HG02870 (cell line): Measurements from ENCODE around the gene NDRG2.

Source experiments
- ATAC-seq: cut with Tn5 transposase; IDR thresholded peaks from one replicate; pipeline ENCODE4 v1.9.1; 2021; ENCODE audit warnings: mild to moderate bottlenecking, moderate library complexity; ENCODE audit not compliant: unreplicated experiment

Gene NDRG2

DNA sequence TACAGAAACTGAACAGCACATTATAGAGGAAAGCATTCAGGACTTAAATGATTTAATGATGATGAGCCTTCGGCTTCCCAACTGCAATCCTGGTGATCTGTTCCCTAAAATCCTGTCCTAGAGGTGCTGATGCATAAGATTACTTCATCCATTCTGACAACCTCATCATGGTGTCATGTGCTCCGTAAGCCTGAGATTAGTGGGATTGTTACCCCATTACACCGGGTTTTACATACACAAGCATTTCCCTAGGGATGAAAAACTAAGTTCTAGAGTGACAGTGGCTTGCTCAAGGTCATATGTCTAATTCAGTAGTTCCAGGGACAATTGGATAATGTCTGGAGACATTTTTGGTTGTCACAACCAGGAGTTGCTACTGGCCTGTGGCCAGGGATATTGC lies 12.3 kb upstream of the NDRG2 start:
- no peak for ATAC-seq

DNA sequence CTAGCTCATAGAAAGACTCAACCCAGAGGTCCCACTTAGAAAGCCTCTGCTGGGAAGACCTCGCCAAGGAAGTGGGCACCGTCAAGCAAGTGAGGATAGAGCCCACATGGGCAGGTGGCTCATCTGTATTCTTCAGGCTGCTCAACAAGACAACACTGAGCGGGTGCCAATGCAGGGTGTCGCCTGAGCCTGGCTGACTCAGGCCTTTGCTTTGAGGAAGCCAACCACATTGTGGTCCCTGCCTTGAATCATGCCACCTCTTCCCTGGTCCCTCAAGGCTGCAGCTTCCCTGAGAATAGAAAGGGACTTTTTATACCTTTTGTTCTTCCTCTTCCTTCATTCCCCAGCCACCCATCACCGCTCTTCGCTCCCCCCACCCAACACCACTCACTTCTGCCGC lies 11.9 kb upstream of the NDRG2 start:
- ATAC-seq = no peak

DNA sequence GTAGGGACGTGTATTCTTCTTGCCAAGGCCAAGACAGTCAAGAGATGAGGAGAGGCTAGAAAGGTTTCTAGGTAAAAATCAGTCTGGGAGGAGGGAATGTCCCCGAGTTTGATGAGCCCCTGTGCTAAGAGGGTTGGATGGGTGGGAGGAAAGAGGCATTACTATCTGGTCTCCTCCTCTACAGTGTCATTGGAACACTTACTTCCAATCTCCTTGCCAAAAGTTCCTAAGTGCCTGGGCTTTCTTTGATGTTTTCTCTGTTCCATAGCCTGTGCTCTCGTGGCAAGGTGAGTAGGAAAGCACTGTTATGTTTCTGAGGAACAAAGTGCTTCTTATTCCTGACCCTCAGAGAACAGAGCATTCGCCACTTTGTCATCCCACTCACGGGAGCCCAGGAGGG lies 9.8 kb upstream of the NDRG2 start, which contains the start of gene RNASE13:
RNASE13 (minus strand) TSS at position 101 of the 400 bp plus-strand sequence. CDS start 519 bp downstream, outside the sequence.
- ATAC-seq = no peak

- no peak for ATAC-seq
Observed at GRCh38 chr14:21033133-21033698, 8.4 kb upstream of the NDRG2 start.

- no peak for ATAC-seq
Observed at GRCh38 chr14:21032326-21033132, 7.7 kb upstream of the NDRG2 start.

DNA sequence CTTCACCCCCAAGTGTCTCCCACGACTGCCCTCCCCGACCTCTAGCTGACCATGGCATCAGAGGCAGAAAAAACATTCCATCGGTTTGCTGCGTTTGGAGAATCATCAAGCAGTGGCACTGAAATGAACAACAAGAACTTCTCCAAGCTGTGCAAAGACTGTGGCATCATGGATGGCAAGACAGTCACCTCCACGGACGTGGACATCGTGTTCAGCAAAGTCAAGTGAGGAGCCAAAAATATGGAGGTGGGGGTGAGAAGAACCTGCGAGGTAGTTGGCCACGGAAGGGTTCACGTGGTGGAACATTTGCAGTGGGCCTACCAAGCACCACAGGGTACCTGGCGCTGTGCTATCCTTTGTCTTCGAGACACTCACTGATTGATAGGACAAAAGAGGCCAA lies 5.7 kb upstream of the NDRG2 start:
- ATAC-seq = no peak

- ATAC-seq = no peak
Observed at GRCh38 chr14:21029917-21030316, 5.1 kb upstream of the NDRG2 start, which contains the start of gene TPPP2. TSS of gene TPPP2 (plus strand) at chr14:21030217. CDS start at chr14:21030582, 365 bp downstream.

- ATAC-seq = no peak
Observed at GRCh38 chr14:21026988-21027315, 2.1 kb upstream of the NDRG2 start.

DNA sequence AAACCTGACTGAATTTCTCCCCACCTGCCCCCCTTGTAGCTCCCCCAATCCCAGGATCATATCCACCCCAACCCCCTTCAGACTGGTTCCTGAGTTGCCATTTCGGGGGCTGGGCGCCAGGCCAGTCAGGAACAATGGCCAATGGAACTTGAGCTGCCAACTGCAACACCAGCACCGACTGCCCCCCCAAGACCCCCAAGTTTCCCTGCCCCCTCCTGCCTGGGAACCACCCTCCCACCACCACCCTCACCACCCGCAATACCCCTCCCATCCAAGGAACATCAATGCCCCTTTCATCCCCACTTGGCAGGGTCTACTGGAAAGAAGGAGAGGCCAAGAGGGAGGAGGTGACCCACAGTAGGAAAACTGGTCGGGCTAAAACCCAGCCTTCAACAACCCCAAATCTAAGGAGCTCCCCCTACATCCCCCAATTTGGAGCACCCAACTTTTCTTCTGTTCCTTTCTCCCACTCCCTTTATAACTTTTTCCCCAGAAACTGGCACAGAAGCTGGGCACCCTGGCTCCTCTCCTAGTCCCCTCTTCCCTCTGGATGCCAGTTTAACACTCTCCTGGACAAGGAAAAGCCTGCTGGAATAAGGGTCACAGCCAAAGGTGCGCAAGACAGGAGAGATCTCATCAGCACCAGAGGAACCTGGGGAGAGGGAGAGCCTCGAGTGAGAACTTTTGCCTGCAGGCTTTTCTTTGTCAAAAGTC lies 1.6 kb upstream of the NDRG2 start:
- no peak for ATAC-seq

- no peak for ATAC-seq
Observed at GRCh38 chr14:21025371-21026273, 761 bp upstream of the NDRG2 start.

DNA sequence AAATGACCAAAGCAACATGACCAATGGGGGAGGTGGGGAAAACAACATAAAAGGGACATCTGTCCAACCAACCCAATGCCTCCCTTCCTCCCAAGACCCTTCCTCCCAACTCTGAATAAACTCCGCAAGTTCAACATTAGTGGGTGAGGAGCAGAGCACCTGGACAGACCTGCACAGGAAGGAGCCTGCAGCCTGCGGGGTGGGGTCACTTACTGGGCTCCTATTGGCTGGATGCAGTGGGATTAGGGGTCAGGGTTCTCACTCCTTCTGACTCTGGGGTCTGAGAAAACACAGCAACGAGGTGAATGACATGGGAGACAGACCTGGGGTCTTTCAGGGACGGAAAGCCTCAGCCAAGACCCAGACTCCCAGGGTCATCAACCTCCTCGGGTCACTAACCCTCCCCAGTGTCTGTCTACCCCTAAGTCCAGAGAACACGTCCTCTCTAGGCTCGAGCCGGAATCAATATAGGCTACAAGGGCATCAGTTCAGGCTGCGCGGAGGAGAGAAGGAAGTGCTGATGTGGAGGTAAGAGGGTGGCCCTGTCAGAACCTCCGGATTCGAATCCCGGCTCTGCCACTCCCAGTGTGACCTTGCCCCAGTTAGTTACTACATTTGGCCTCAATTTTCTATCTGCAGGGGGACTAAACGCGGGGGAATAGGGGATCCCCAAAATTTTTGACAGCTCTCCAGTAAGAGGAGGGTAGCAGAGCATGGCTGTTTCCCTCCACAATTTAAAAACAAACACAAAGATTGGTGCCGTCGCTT lies 860 bp downstream of the NDRG2 start:
- no peak for ATAC-seq

- ATAC-seq = no peak
Observed at GRCh38 chr14:21023174-21023573, 1.7 kb downstream of the NDRG2 start.

DNA sequence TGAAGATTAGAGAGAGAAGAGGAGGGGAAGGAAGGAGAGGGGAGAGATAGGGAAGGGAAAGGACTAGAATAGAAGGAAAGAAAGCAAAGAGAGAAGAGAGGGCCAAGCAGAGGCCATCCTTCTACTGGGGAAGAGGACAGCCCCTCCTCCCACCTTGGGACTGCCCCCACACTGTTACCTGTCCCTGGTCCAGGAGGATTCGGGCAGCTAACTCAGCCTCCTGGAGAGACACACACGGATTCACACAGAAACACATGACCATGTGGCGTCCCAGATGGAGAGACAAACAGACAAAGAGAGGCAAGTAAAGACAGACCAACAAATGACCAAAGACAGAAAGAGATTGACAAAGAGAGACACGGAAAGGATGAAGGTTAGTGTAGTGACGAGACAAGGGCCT lies 2.2 kb downstream of the NDRG2 start:
- no peak for ATAC-seq

DNA sequence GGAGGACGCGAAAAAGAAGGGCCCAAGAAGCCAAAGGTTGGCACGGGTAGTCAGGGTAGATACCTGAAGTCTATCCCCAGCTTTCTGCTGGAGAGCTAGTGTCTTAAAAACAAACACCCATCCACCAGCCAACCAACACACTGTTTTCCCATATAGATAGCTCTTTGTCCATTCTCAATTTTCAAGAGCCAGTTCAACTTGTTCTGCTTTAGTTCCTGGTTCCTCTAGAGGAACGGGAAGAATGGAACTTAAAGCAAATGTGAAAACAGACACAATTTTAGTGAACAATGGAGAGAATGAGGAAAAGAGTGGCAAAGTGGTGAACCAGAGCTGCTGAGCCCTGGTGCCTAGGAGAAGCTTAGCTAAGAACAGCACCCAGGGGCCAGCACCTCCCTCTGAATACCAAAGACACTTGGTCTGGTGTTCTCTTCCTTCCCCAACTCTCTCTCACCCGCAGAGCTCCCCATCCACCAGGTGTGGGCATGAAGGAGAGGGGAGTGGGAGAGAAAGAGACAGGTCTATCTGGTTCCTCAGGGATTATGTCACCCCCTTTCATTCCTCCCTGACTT lies 3.8 kb downstream of the NDRG2 start:
- ATAC-seq = no peak

GRCh38 chr14:21019366-21019765 lies 5.5 kb downstream of the NDRG2 start:
- ATAC-seq = no peak

GRCh38 chr14:21018781-21019180 lies 6.1 kb downstream of the NDRG2 start:
- no peak for ATAC-seq

- no peak for ATAC-seq
Observed at GRCh38 chr14:21018286-21018685, 6.6 kb downstream of the NDRG2 start.

- ATAC-seq = no peak
Observed at GRCh38 chr14:21017528-21018245, 7.2 kb downstream of the NDRG2 start.
